Esophagus muscularis mucosa (tissue), 4 donors: Measurements from ENCODE around the gene SOSTDC1.
"Not testable (repeated sequence)": the region's sequence is repeated elsewhere in the genome, so short reads cannot be mapped to it uniquely, and the experiment has no call there.

Source experiments
- CTCF ChIP-seq, 3 experiments: fragments of 200-600 bp in 2 of 3; fragments of 450-650 bp in 1 of 3; sonication (generic) in 2 of 3; IDR thresholded peaks; one replicate each; pipeline ENCODE4 v1.5.1; 2017 to 2019; ENCODE audit warnings: antibody characterized with exemption in 3 of 3, mild to moderate bottlenecking in 2 of 3, moderate library complexity in 1 of 3
- EP300 ChIP-seq: sonication (generic); formaldehyde crosslinking; IDR thresholded peaks from one replicate; pipeline ENCODE4 v1.6.1; 2017; ENCODE audit warnings: antibody characterized with exemption
- POLR2A ChIP-seq: fragments of 450-650 bp; IDR thresholded peaks from one replicate; pipeline ENCODE4 v1.6.1; 2017; ENCODE audit warnings: antibody characterized with exemption, moderate library complexity, mild to moderate bottlenecking, low read depth

GRCh38 chr7:16506422-16506821 lies 40.9 kb upstream of the SOSTDC1 start:
- not testable (repeated sequence) for TF ChIP-seq CTCF (IDR thresholded peaks at IDR 0.05); EP300; POLR2A
